Measurements from ENCODE around the gene TRIM52.

- TF ChIP-seq, protein P1, sequence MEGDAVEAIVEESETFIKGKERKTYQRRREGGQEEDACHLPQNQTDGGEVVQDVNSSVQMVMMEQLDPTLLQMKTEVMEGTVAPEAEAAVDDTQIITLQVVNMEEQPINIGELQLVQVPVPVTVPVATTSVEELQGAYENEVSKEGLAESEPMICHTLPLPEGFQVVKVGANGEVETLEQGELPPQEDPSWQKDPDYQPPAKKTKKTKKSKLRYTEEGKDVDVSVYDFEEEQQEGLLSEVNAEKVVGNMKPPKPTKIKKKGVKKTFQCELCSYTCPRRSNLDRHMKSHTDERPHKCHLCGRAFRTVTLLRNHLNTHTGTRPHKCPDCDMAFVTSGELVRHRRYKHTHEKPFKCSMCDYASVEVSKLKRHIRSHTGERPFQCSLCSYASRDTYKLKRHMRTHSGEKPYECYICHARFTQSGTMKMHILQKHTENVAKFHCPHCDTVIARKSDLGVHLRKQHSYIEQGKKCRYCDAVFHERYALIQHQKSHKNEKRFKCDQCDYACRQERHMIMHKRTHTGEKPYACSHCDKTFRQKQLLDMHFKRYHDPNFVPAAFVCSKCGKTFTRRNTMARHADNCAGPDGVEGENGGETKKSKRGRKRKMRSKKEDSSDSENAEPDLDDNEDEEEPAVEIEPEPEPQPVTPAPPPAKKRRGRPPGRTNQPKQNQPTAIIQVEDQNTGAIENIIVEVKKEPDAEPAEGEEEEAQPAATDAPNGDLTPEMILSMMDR (IDR thresholded peaks at IDR 0.05; ENCODE audit: low read depth, low read length), result no peak
- TF ChIP-seq POLR2A (IDR thresholded peaks at IDR 0.05; ENCODE audit: extremely low read depth, insufficient read length), result no peak
- TF ChIP-seq MYC (IDR thresholded peaks at IDR 0.05; ENCODE audit: low read depth, low read length), result no peak
- TF ChIP-seq, protein P2, sequence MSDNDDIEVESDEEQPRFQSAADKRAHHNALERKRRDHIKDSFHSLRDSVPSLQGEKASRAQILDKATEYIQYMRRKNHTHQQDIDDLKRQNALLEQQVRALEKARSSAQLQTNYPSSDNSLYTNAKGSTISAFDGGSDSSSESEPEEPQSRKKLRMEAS (IDR thresholded peaks at IDR 0.05; ENCODE audit: low read depth, low read length), result no peak
These were observed 796 bp downstream of the TRIM52 start for GRCh38 chr5:181259974-181260719.
